Measurements from ENCODE around the gene NPTX1. TPM values are rescaled to one million over a fixed set of nuclear protein-coding genes. Genes with fewer than 3 reads are reported as not detected.
"Not testable (repeated sequence)": the region's sequence is repeated elsewhere in the genome, so short reads cannot be mapped to it uniquely, and the experiment has no call there.

NPTX1 gene
- polyA plus RNA-seq, 5 donors: 4.0 to 10.5 (median 6.2) TPM

GRCh38 chr17:80507177-80507576 is 30.8 kb upstream of the NPTX1 start:
- not testable (repeated sequence) for DNase-seq

GRCh38 chr17:80504686-80505413 is 28.4 kb upstream of the NPTX1 start:
- no peak for DNase-seq

GRCh38 chr17:80503921-80504320 is 27.5 kb upstream of the NPTX1 start:
- no peak for DNase-seq

- no peak for DNase-seq
Measured at GRCh38 chr17:80503031-80503430, 26.6 kb upstream of the NPTX1 start.

GRCh38 chr17:80502578-80502877 is 26.1 kb upstream of the NPTX1 start:
- no peak for DNase-seq

- DNase-seq: no peak
Measured at GRCh38 chr17:80501741-80502577, 25.6 kb upstream of the NPTX1 start.

GRCh38 chr17:80499961-80500665 is 23.7 kb upstream of the NPTX1 start:
- no peak for DNase-seq

- DNase-seq: no peak
Measured at GRCh38 chr17:80499560-80499959, 23.2 kb upstream of the NPTX1 start.

GRCh38 chr17:80498920-80499410 is 22.6 kb upstream of the NPTX1 start:
- no peak for DNase-seq

- peak; percentile 80 to 87 for DNase-seq
Measured at GRCh38 chr17:80498242-80498919, 22.0 kb upstream of the NPTX1 start.

- DNase-seq: no peak
Measured at GRCh38 chr17:80497726-80498241, 21.4 kb upstream of the NPTX1 start.

- DNase-seq: no peak
Measured at GRCh38 chr17:80494547-80494946, 18.1 kb upstream of the NPTX1 start.

GRCh38 chr17:80492343-80493136 is 16.1 kb upstream of the NPTX1 start:
- no peak for DNase-seq

- no peak for DNase-seq
Measured at GRCh38 chr17:80491478-80492342, 15.3 kb upstream of the NPTX1 start.

- no peak for DNase-seq
Measured at GRCh38 chr17:80487511-80487910, 11.1 kb upstream of the NPTX1 start.

- no peak for DNase-seq
Measured at GRCh38 chr17:80486692-80487091, 10.3 kb upstream of the NPTX1 start.

- no peak for DNase-seq
Measured at GRCh38 chr17:80485846-80486245, 9.4 kb upstream of the NPTX1 start.

- no peak for DNase-seq
Measured at GRCh38 chr17:80482555-80483308, 6.3 kb upstream of the NPTX1 start.

- DNase-seq: no peak
Measured at GRCh38 chr17:80482058-80482318, 5.6 kb upstream of the NPTX1 start.
